Ascending aorta (tissue), 2 donors: Measurements from ENCODE around the gene NDUFAF8. TPM values are rescaled to one million over a fixed set of nuclear protein-coding genes. Genes with fewer than 3 reads are reported as not detected.

Experiments used
- DNase-seq, 2 donors: peaks; one replicate each; pipeline ENCODE4 v3.0.0-alpha.2; 2019; ENCODE audit warnings: low spot score in 2 of 2
- H3K27ac ChIP-seq, 2 donors: fragments of 200-600 bp; sonication (generic); one replicate each; pipeline ENCODE4 v1.5.1; 2016 to 2017; ENCODE audit warnings: mild to moderate bottlenecking in 1 of 2
- H3K27me3 ChIP-seq: fragments of 200-600 bp; sonication (generic); one replicate; pipeline ENCODE4 v1.5.1; 2017
- H3K36me3 ChIP-seq, 2 donors: fragments of 200-600 bp; sonication (generic); one replicate each; pipeline ENCODE4 v1.5.1; 2016
- H3K4me1 ChIP-seq, 2 donors: fragments of 200-600 bp; sonication (generic); one replicate each; pipeline ENCODE4 v1.5.1; 2016 to 2017; ENCODE audit warnings: mild to moderate bottlenecking in 1 of 2
- H3K4me3 ChIP-seq, 2 donors: fragments of 200-600 bp; sonication (generic); one replicate each; pipeline ENCODE4 v1.5.1; 2016 to 2017; ENCODE audit warnings: mild to moderate bottlenecking in 1 of 2
- H3K9me3 ChIP-seq, 2 donors: fragments of 200-600 bp; sonication (generic); one replicate each; pipeline ENCODE4 v1.5.1; 2016
- CTCF ChIP-seq, 3 experiments: fragments of 200-600 bp in 2 of 3; fragments of 450-650 bp in 1 of 3; sonication (generic) in 2 of 3; IDR thresholded peaks; one replicate each; pipeline ENCODE4 v1.5.1; 2016 to 2019; ENCODE audit warnings: antibody characterized with exemption in 3 of 3, mild to moderate bottlenecking in 1 of 3, moderate library complexity in 1 of 3
- intact Hi-C: fragments of 100-400 bp; cut with DNase I; formaldehyde crosslinking; loops from one replicate; pipeline ENCODE4 v1.15.1; 2023
- total RNA-seq: library from RNA; depleted of rRNA; stranded (reverse); fragments of >200 nt; gene quantifications from one replicate; pipeline ENCODE4 v1.1.0, GENCODE V29; 2016

Gene NDUFAF8
- total RNA-seq, 1 donor from 2014 or later, result 6.5 TPM

GRCh38 chr17:81204578-81204977 lies 34.5 kb upstream of the NDUFAF8 start:
- intact Hi-C loops, result no loop called here
- Histone ChIP-seq H3K36me3 (peaks cover 0 to 4% of the 10 kb centered on the region in 2 donors), H3K4me3 (no peak overlapping the region), H3K4me1 (no peaks in the 10 kb centered on the region), H3K9me3 (no peaks in the 10 kb centered on the region), H3K27me3 (no peaks in the 10 kb centered on the region), H3K27ac (no peak overlapping the region)
- DNase-seq, result no peak
- TF ChIP-seq CTCF (IDR thresholded peaks at IDR 0.05), result no peak

- TF ChIP-seq CTCF (IDR thresholded peaks at IDR 0.05), result no peak
- no peak for DNase-seq
- H3K36me3 ChIP-seq, result peaks cover 0 to 4% of the 10 kb centered on the region in 2 donors
- no peaks in the 10 kb centered on the region for H3K27me3 ChIP-seq
- peaks cover 0 to 3% of the 10 kb centered on the region in 2 donors for H3K4me1 ChIP-seq
- intact Hi-C loops, result loop anchor here (2.0 kb wide), 1 partner anchor 63 kb away; no protein-coding TSS in a partner anchor
- H3K4me3 ChIP-seq, result no peak overlapping the region
- no peaks in the 10 kb centered on the region for H3K9me3 ChIP-seq
- H3K27ac ChIP-seq, result no peak overlapping the region
Measured at GRCh38 chr17:81206166-81206565, 33.0 kb upstream of the NDUFAF8 start.

- no peak overlapping the region for H3K4me3 ChIP-seq
- no peaks in the 10 kb centered on the region for H3K27me3 ChIP-seq
- intact Hi-C loops, result loop anchor here (2.0 kb wide), 1 partner anchor 64 kb away; no protein-coding TSS in a partner anchor
- H3K36me3 ChIP-seq, result peaks cover 0 to 4% of the 10 kb centered on the region in 2 donors
- peaks cover 0 to 6% of the 10 kb centered on the region in 2 donors for H3K4me1 ChIP-seq
- no peaks in the 10 kb centered on the region for H3K9me3 ChIP-seq
- DNase-seq, result no peak
- no peak overlapping the region for H3K27ac ChIP-seq
- no peak for TF ChIP-seq CTCF (IDR thresholded peaks at IDR 0.05)
Measured at GRCh38 chr17:81206657-81207056, 32.5 kb upstream of the NDUFAF8 start.

GRCh38 chr17:81207610-81208581 lies 31.2 kb upstream of the NDUFAF8 start:
- no peak for DNase-seq
- TF ChIP-seq CTCF (IDR thresholded peaks at IDR 0.05), result no peak
- Histone ChIP-seq H3K36me3 (peaks cover 0 to 4% of the 10 kb centered on the region in 2 donors), H3K27ac (no peak overlapping the region), H3K4me3 (no peak overlapping the region), H3K27me3 (no peaks in the 10 kb centered on the region), H3K4me1 (peaks cover 0 to 6% of the 10 kb centered on the region in 2 donors), H3K9me3 (no peaks in the 10 kb centered on the region)
- intact Hi-C loops, result loop anchor here (2.0 kb wide), 1 partner anchor 65 kb away; no protein-coding TSS in a partner anchor

GRCh38 chr17:81208651-81209050 lies 30.5 kb upstream of the NDUFAF8 start:
- no peak overlapping the region for H3K4me3 ChIP-seq
- H3K36me3 ChIP-seq, result no peaks in the 10 kb centered on the region
- H3K9me3 ChIP-seq, result no peaks in the 10 kb centered on the region
- TF ChIP-seq CTCF (IDR thresholded peaks at IDR 0.05), result no peak
- intact Hi-C loops, result no loop called here
- H3K27ac ChIP-seq, result no peak overlapping the region
- DNase-seq, result no peak
- no peaks in the 10 kb centered on the region for H3K27me3 ChIP-seq
- peaks cover 0 to 6% of the 10 kb centered on the region in 2 donors for H3K4me1 ChIP-seq
